Glomerular endothelial cell (primary cell): ENCODE results near the gene ATG7. TPM values are rescaled to one million over a fixed set of nuclear protein-coding genes. Genes with fewer than 3 reads are reported as not detected.

ENCODE experiments used
- DNase-seq: peaks from one replicate; pipeline ENCODE4 v3.0.0-alpha.2; 2011; ENCODE audit warnings: low read depth, low spot score; ENCODE audit errors: extremely low read depth
- total RNA-seq: library from RNA; depleted of rRNA; stranded (reverse); fragments of >200 nt; gene quantifications from 2 replicates; pipeline ENCODE4 v1.2.3, GENCODE V29; 2015

The ATG7 gene
- total RNA-seq, 1 donor from 2014 or later: 53.6 TPM

GRCh38 chr3:11529281-11529680 is 257.1 kb downstream of the ATG7 start:
- DNase-seq: no peak

- no peak for DNase-seq
Measured at GRCh38 chr3:11530153-11530721, 258.0 kb downstream of the ATG7 start.

- no peak for DNase-seq
Measured at GRCh38 chr3:11532931-11533391, 260.8 kb downstream of the ATG7 start.

GRCh38 chr3:11534011-11534792 is 262.0 kb downstream of the ATG7 start:
- no peak for DNase-seq

- no peak for DNase-seq
Measured at GRCh38 chr3:11534793-11535101, 262.6 kb downstream of the ATG7 start.

- DNase-seq: no peak
Measured at GRCh38 chr3:11535243-11535960, 263.2 kb downstream of the ATG7 start.

- DNase-seq: no peak
Measured at GRCh38 chr3:11536132-11536935, 264.1 kb downstream of the ATG7 start.

GRCh38 chr3:11536936-11537612 is 264.9 kb downstream of the ATG7 start:
- DNase-seq: no peak

GRCh38 chr3:11538581-11538980 is 266.4 kb downstream of the ATG7 start:
- no peak for DNase-seq

GRCh38 chr3:11539218-11539617 is 267.0 kb downstream of the ATG7 start:
- no peak for DNase-seq

- DNase-seq: no peak
Measured at GRCh38 chr3:11539677-11540076, 267.5 kb downstream of the ATG7 start.

- DNase-seq: no peak
Measured at GRCh38 chr3:11541321-11542303, 269.4 kb downstream of the ATG7 start.

- no peak for DNase-seq
Measured at GRCh38 chr3:11542551-11542950, 270.4 kb downstream of the ATG7 start.

- no peak for DNase-seq
Measured at GRCh38 chr3:11543141-11543947, 271.1 kb downstream of the ATG7 start.

- no peak for DNase-seq
Measured at GRCh38 chr3:11543948-11544387, 271.8 kb downstream of the ATG7 start.

GRCh38 chr3:11544412-11545181 is 272.4 kb downstream of the ATG7 start:
- no peak for DNase-seq

GRCh38 chr3:11545186-11545851 is 273.1 kb downstream of the ATG7 start:
- no peak for DNase-seq
